ENCODE results near the gene ELMO2. TPM values are rescaled to one million over a fixed set of nuclear protein-coding genes. Genes with fewer than 3 reads are reported as not detected.

Gene ELMO2
- total RNA-seq, 2 experiments from 2014 or later: 80.3 to 85.5 TPM

GRCh38 chr20:46371656-46372055 lies 34.8 kb downstream of the ELMO2 start:
- H3K36me3 Mint-ChIP-seq: peaks cover 68% of the 10 kb centered on the region
- no peak overlapping the region for H3K4me3 Mint-ChIP-seq
- H3K9me3 Mint-ChIP-seq (ENCODE audit: low read depth): no peaks in the 10 kb centered on the region
- no peak overlapping the region for H3K27ac Mint-ChIP-seq
- ATAC-seq (no peak), DNase-seq (no peak)
- CTCF ChIA-PET: no interaction called here
- peaks cover 19% of the 10 kb centered on the region for H3K4me1 Mint-ChIP-seq
- H3K27me3 Mint-ChIP-seq: no peaks in the 10 kb centered on the region

- ATAC-seq: no peak
- DNase-seq: no peak
- no peaks in the 10 kb centered on the region for H3K27me3 Mint-ChIP-seq
- H3K4me1 Mint-ChIP-seq: peaks cover 42% of the 10 kb centered on the region
- peaks cover 66% of the 10 kb centered on the region for H3K36me3 Mint-ChIP-seq
- no peaks in the 10 kb centered on the region for H3K9me3 Mint-ChIP-seq (ENCODE audit: low read depth)
- CTCF ChIA-PET: interaction anchor here (0.8 to 0.9 kb wide), 2 partner anchors 16 to 20 kb away, joined by 3 read pairs; no protein-coding TSS in a partner anchor
- peak overlapping the region; percentile 22 for H3K27ac Mint-ChIP-seq
- H3K4me3 Mint-ChIP-seq: no peak overlapping the region
Measured at GRCh38 chr20:46368902-46369268, 37.5 kb downstream of the ELMO2 start.

- no peak for ATAC-seq
- no peak for DNase-seq
- no peaks in the 10 kb centered on the region for H3K27me3 Mint-ChIP-seq
- peak overlapping the region; percentile 62 for H3K27ac Mint-ChIP-seq
- peaks cover 62% of the 10 kb centered on the region for H3K36me3 Mint-ChIP-seq
- CTCF ChIA-PET: interaction anchor here (0.8 to 1.1 kb wide), 3 partner anchors 17 to 354 kb away, joined by 3 to 4 read pairs (median 3); no protein-coding TSS in a partner anchor
- no peaks in the 10 kb centered on the region for H3K9me3 Mint-ChIP-seq (ENCODE audit: low read depth)
- peaks cover 48% of the 10 kb centered on the region for H3K4me1 Mint-ChIP-seq
- H3K4me3 Mint-ChIP-seq: no peak overlapping the region
Measured at GRCh38 chr20:46367967-46368901, 38.2 kb downstream of the ELMO2 start.

GRCh38 chr20:46367234-46367633 lies 39.2 kb downstream of the ELMO2 start:
- peaks cover 57% of the 10 kb centered on the region for H3K4me1 Mint-ChIP-seq
- DNase-seq: no peak
- no peak overlapping the region for H3K27ac Mint-ChIP-seq
- peaks cover 57% of the 10 kb centered on the region for H3K36me3 Mint-ChIP-seq
- no peak for ATAC-seq
- H3K4me3 Mint-ChIP-seq: no peak overlapping the region
- H3K27me3 Mint-ChIP-seq: no peaks in the 10 kb centered on the region
- CTCF ChIA-PET: interaction anchor here (1.1 kb wide), 1 partner anchor 353 kb away, joined by 4 read pairs; no protein-coding TSS in a partner anchor
- H3K9me3 Mint-ChIP-seq (ENCODE audit: low read depth): no peaks in the 10 kb centered on the region

GRCh38 chr20:46366826-46367225 lies 39.6 kb downstream of the ELMO2 start:
- DNase-seq: no peak
- Mint-ChIP-seq H3K27ac (peak overlapping the region; percentile 45), H3K36me3 (peaks cover 55% of the 10 kb centered on the region), H3K27me3 (no peaks in the 10 kb centered on the region), H3K4me1 (peaks cover 61% of the 10 kb centered on the region), H3K9me3 (ENCODE audit: low read depth) (no peaks in the 10 kb centered on the region), H3K4me3 (no peak overlapping the region)
- CTCF ChIA-PET: no interaction called here
- no peak for ATAC-seq

- Mint-ChIP-seq H3K4me3 (no peak overlapping the region), H3K4me1 (peaks cover 71% of the 10 kb centered on the region), H3K27me3 (no peaks in the 10 kb centered on the region), H3K27ac (peak overlapping the region; percentile 63), H3K9me3 (ENCODE audit: low read depth) (no peaks in the 10 kb centered on the region), H3K36me3 (peaks cover 52% of the 10 kb centered on the region)
- ATAC-seq (no peak), DNase-seq (no peak)
- CTCF ChIA-PET: interaction anchor here (0.9 to 1.5 kb wide), 4 partner anchors 17 to 343 kb away, joined by 3 to 5 read pairs (median 3); no protein-coding TSS in a partner anchor
Measured at GRCh38 chr20:46365487-46366220, 40.8 kb downstream of the ELMO2 start.

- H3K36me3 Mint-ChIP-seq: peaks cover 46% of the 10 kb centered on the region
- no peak for DNase-seq
- peaks cover 74% of the 10 kb centered on the region for H3K4me1 Mint-ChIP-seq
- H3K27me3 Mint-ChIP-seq: no peaks in the 10 kb centered on the region
- H3K9me3 Mint-ChIP-seq (ENCODE audit: low read depth): no peaks in the 10 kb centered on the region
- CTCF ChIA-PET: interaction anchor here (0.9 to 2.4 kb wide), 8 partner anchors 16 to 342 kb away, joined by 3 to 16 read pairs (median 4); partner anchors contain the start of gene ELMO2
- no peak for ATAC-seq
- H3K27ac Mint-ChIP-seq: peak overlapping the region; percentile 92
- peak overlapping the region; percentile 89 for H3K4me3 Mint-ChIP-seq
Measured at GRCh38 chr20:46364670-46365486, 41.5 kb downstream of the ELMO2 start.

GRCh38 chr20:46363874-46364669 lies 42.3 kb downstream of the ELMO2 start:
- Mint-ChIP-seq H3K9me3 (ENCODE audit: low read depth) (no peaks in the 10 kb centered on the region), H3K27ac (peak overlapping the region; percentile 92), H3K36me3 (peaks cover 40% of the 10 kb centered on the region), H3K27me3 (no peaks in the 10 kb centered on the region), H3K4me1 (peaks cover 75% of the 10 kb centered on the region), H3K4me3 (peak overlapping the region; percentile 89)
- DNase-seq: peak; percentile 91
- CTCF ChIA-PET: interaction anchor here (0.9 to 2.4 kb wide), 8 partner anchors 15 to 57 kb away, joined by 3 to 16 read pairs (median 6); partner anchors contain the start of gene ELMO2
- peak; percentile 82 for ATAC-seq

- Mint-ChIP-seq H3K27me3 (no peaks in the 10 kb centered on the region), H3K36me3 (peaks cover 32% of the 10 kb centered on the region), H3K4me1 (peaks cover 70% of the 10 kb centered on the region), H3K27ac (peak overlapping the region; percentile 92), H3K4me3 (peak overlapping the region; percentile 89), H3K9me3 (ENCODE audit: low read depth) (no peaks in the 10 kb centered on the region)
- DNase-seq (no peak), ATAC-seq (no peak)
- CTCF ChIA-PET: interaction anchor here (1.1 to 2.4 kb wide), 6 partner anchors 14 to 44 kb away, joined by 3 to 16 read pairs (median 7); partner anchors contain the start of gene ELMO2
Measured at GRCh38 chr20:46362921-46363867, 43.2 kb downstream of the ELMO2 start.

GRCh38 chr20:46361811-46362210 lies 44.6 kb downstream of the ELMO2 start:
- no peaks in the 10 kb centered on the region for H3K27me3 Mint-ChIP-seq
- no peaks in the 10 kb centered on the region for H3K9me3 Mint-ChIP-seq (ENCODE audit: low read depth)
- peaks cover 65% of the 10 kb centered on the region for H3K4me1 Mint-ChIP-seq
- peaks cover 23% of the 10 kb centered on the region for H3K36me3 Mint-ChIP-seq
- CTCF ChIA-PET: interaction anchor here (1.5 to 1.7 kb wide), 2 partner anchors 13 to 55 kb away, joined by 4 to 10 read pairs; no protein-coding TSS in a partner anchor
- peak overlapping the region; percentile 72 for H3K27ac Mint-ChIP-seq
- H3K4me3 Mint-ChIP-seq: peak overlapping the region; percentile 49
- no peak for DNase-seq
- no peak for ATAC-seq

- peak overlapping the region; percentile 72 for H3K27ac Mint-ChIP-seq
- no peak for DNase-seq
- H3K27me3 Mint-ChIP-seq: no peaks in the 10 kb centered on the region
- H3K36me3 Mint-ChIP-seq: peaks cover 20% of the 10 kb centered on the region
- no peaks in the 10 kb centered on the region for H3K9me3 Mint-ChIP-seq (ENCODE audit: low read depth)
- peaks cover 62% of the 10 kb centered on the region for H3K4me1 Mint-ChIP-seq
- CTCF ChIA-PET: interaction anchor here (1.5 to 1.7 kb wide), 2 partner anchors 12 to 55 kb away, joined by 4 to 10 read pairs; no protein-coding TSS in a partner anchor
- no peak for ATAC-seq
- H3K4me3 Mint-ChIP-seq: peak overlapping the region; percentile 49
Measured at GRCh38 chr20:46361381-46361780, 45.0 kb downstream of the ELMO2 start.

Data from activated CD8-positive, alpha-beta memory T cell treated with anti-CD3 and anti-CD28 coated beads, Interleukin-2, amount 10 ng/mL, durations not matched to agents 7 days and 5 days (primary cell).